MM.1S (cell line): ENCODE data around the gene SRGAP2B.
"Not testable (repeated sequence)": the region's sequence is repeated elsewhere in the genome, so short reads cannot be mapped to it uniquely, and the experiment has no call there.

ENCODE experiments used
- EZH2 ChIP-seq: fragments of 300-600 bp; sonication (generic); optimal IDR thresholded peaks from 2 replicates; pipeline ENCODE3; 2017; ENCODE audit warnings: low read depth, mild to moderate bottlenecking, antibody characterized with exemption, low read length, mixed read lengths
- TF ChIP-seq, protein P1 (sequence below): fragments of 300-600 bp; sonication (generic); IDR thresholded peaks from 2 replicates; pipeline ENCODE4 v1.5.1; 2016; ENCODE audit warnings: antibody characterized with exemption, low read length, mixed read lengths

GRCh38 chr1:144982802-144983525 lies 112.2 kb downstream of the SRGAP2B start:
- TF ChIP-seq, protein P1, sequence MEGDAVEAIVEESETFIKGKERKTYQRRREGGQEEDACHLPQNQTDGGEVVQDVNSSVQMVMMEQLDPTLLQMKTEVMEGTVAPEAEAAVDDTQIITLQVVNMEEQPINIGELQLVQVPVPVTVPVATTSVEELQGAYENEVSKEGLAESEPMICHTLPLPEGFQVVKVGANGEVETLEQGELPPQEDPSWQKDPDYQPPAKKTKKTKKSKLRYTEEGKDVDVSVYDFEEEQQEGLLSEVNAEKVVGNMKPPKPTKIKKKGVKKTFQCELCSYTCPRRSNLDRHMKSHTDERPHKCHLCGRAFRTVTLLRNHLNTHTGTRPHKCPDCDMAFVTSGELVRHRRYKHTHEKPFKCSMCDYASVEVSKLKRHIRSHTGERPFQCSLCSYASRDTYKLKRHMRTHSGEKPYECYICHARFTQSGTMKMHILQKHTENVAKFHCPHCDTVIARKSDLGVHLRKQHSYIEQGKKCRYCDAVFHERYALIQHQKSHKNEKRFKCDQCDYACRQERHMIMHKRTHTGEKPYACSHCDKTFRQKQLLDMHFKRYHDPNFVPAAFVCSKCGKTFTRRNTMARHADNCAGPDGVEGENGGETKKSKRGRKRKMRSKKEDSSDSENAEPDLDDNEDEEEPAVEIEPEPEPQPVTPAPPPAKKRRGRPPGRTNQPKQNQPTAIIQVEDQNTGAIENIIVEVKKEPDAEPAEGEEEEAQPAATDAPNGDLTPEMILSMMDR, result not testable (repeated sequence)
- TF ChIP-seq EZH2, result not testable (repeated sequence)
